Loucy (cell line): Measurements from ENCODE around the gene NOX5.

Experiments
- H2AFZ ChIP-seq: fragments of 200-600 bp; sonication (generic); 2 replicates; pipeline ENCODE4 v1.6.0; 2016; ENCODE audit warnings: antibody characterized with exemption, mild to moderate bottlenecking, low read length, moderate library complexity
- H3F3A ChIP-seq: fragments of 200-600 bp; 2 replicates; pipeline ENCODE4 v1.6.0; 2016; ENCODE audit warnings: antibody characterized with exemption, low read depth, mild to moderate bottlenecking
- H3K27me3 ChIP-seq: fragments of 200-600 bp; sonication (generic); 2 replicates; pipeline ENCODE4 v1.6.1; 2014; ENCODE audit warnings: low read length, mild to moderate bottlenecking; ENCODE audit not compliant: insufficient read depth, poor library complexity, severe bottlenecking
- H3K36me3 ChIP-seq: fragments of 200-600 bp; sonication (generic); 2 replicates; pipeline ENCODE4 v1.6.1; 2016; ENCODE audit warnings: low read length; ENCODE audit not compliant: insufficient read depth
- H3K4me1 ChIP-seq: fragments of 200-600 bp; sonication (generic); 2 replicates; pipeline ENCODE4 v1.5.1; 2014; ENCODE audit warnings: low read length, mild to moderate bottlenecking; ENCODE audit not compliant: insufficient read depth, poor library complexity, severe bottlenecking
- H3K4me2 ChIP-seq: fragments of 200-600 bp; sonication (generic); 2 replicates; pipeline ENCODE4 v1.6.0; 2014; ENCODE audit warnings: antibody characterized with exemption, low read length, low read depth, mild to moderate bottlenecking; ENCODE audit not compliant: poor library complexity, severe bottlenecking
- H3K4me3 ChIP-seq: fragments of 200-600 bp; sonication (generic); 2 replicates; pipeline ENCODE4 v1.5.1; 2014; ENCODE audit warnings: low read length, mild to moderate bottlenecking, mixed read lengths; ENCODE audit not compliant: poor library complexity, severe bottlenecking
- H3K79me2 ChIP-seq: fragments of 200-600 bp; sonication (generic); 2 replicates; pipeline ENCODE4 v1.6.1; 2014; ENCODE audit warnings: low read length; ENCODE audit not compliant: insufficient read depth
- H3K9ac ChIP-seq: fragments of 200-600 bp; sonication (generic); 2 replicates; pipeline ENCODE4 v1.6.0; 2014; ENCODE audit warnings: mild to moderate bottlenecking, low read depth, low read length, moderate library complexity; ENCODE audit not compliant: poor library complexity, severe bottlenecking
- H3K9me2 ChIP-seq: fragments of 200-600 bp; sonication (generic); replicated peaks from 2 replicates; pipeline ENCODE4 v1.6.1; 2016; ENCODE audit warnings: low read depth, low read length, mixed read lengths
- H3K9me3 ChIP-seq: fragments of 200-600 bp; sonication (generic); 2 replicates; pipeline ENCODE4 v1.6.1; 2014; ENCODE audit warnings: mild to moderate bottlenecking, antibody characterized with exemption, low read length, low read depth; ENCODE audit not compliant: insufficient read depth
- H4K20me1 ChIP-seq: fragments of 200-600 bp; sonication (generic); 2 replicates; pipeline ENCODE4 v1.6.0; 2014; ENCODE audit warnings: antibody characterized with exemption, low read length, mild to moderate bottlenecking; ENCODE audit not compliant: insufficient read depth, poor library complexity, severe bottlenecking
- CTCF ChIP-seq: fragments of 200-600 bp; sonication (generic); conservative IDR thresholded peaks from 2 replicates; pipeline ENCODE4 v1.5.1; 2014; ENCODE audit warnings: mild to moderate bottlenecking, antibody characterized with exemption, low read length
- EZH2phosphoT487 ChIP-seq: fragments of 200-600 bp; IDR thresholded peaks from 2 replicates; pipeline ENCODE4 v1.6.1; 2018; ENCODE audit warnings: antibody characterized with exemption, mild to moderate bottlenecking, moderate library complexity, borderline replicate concordance

The NOX5 gene

GRCh38 chr15:68987120-68987519, 27.4 kb upstream of the NOX5 start:
- H3K4me3 ChIP-seq = no peak overlapping the region
- H3K27me3 ChIP-seq = no peaks in the 10 kb centered on the region
- no peak overlapping the region for H3K4me2 ChIP-seq
- no peak for TF ChIP-seq CTCF
- TF ChIP-seq EZH2phosphoT487 = no peak
- H3K9me3 ChIP-seq = no peaks in the 10 kb centered on the region
- H3K9me2 ChIP-seq = no peaks in the 10 kb centered on the region
- no peaks in the 10 kb centered on the region for H4K20me1 ChIP-seq
- H3K9ac ChIP-seq = no peak overlapping the region
- no peaks in the 10 kb centered on the region for H3K4me1 ChIP-seq
- no peaks in the 10 kb centered on the region for H3F3A ChIP-seq
- no peak overlapping the region for H2AFZ ChIP-seq
- H3K36me3 ChIP-seq = no peaks in the 10 kb centered on the region
- H3K79me2 ChIP-seq = no peaks in the 10 kb centered on the region

- Histone ChIP-seq H3F3A (no peaks in the 10 kb centered on the region), H3K27me3 (no peaks in the 10 kb centered on the region), H3K36me3 (no peaks in the 10 kb centered on the region), H2AFZ (no peak overlapping the region), H3K4me2 (no peak overlapping the region), H3K4me3 (no peak overlapping the region), H3K9ac (no peak overlapping the region), H3K4me1 (no peaks in the 10 kb centered on the region), H3K9me2 (no peaks in the 10 kb centered on the region), H3K9me3 (no peaks in the 10 kb centered on the region), H4K20me1 (no peaks in the 10 kb centered on the region), H3K79me2 (no peaks in the 10 kb centered on the region)
- no peak for TF ChIP-seq EZH2phosphoT487
- no peak for TF ChIP-seq CTCF
Measured at GRCh38 chr15:68987676-68988075, 26.8 kb upstream of the NOX5 start.

- no peaks in the 10 kb centered on the region for H3K36me3 ChIP-seq
- H3K4me3 ChIP-seq = no peak overlapping the region
- H3K9me3 ChIP-seq = no peaks in the 10 kb centered on the region
- H2AFZ ChIP-seq = no peak overlapping the region
- TF ChIP-seq EZH2phosphoT487 = no peak
- no peak for TF ChIP-seq CTCF
- H3K4me2 ChIP-seq = no peak overlapping the region
- H3K79me2 ChIP-seq = no peaks in the 10 kb centered on the region
- H4K20me1 ChIP-seq = no peaks in the 10 kb centered on the region
- H3K9me2 ChIP-seq = no peaks in the 10 kb centered on the region
- H3K4me1 ChIP-seq = no peaks in the 10 kb centered on the region
- no peaks in the 10 kb centered on the region for H3K27me3 ChIP-seq
- no peak overlapping the region for H3K9ac ChIP-seq
- no peaks in the 10 kb centered on the region for H3F3A ChIP-seq
Measured at GRCh38 chr15:68989541-68990230, 24.8 kb upstream of the NOX5 start.
